DND-41 (cell line): Measurements from ENCODE around the gene HOTAIR.

Experiments
- ATAC-seq: fragments of 200-7000 bp; cut with Tn5 transposase; 3 replicates; pipeline ENCODE4 v1.9.1; 2021; ENCODE audit warnings: low read depth; ENCODE audit not compliant: insufficient read depth
- DNase-seq: peaks from one replicate; pipeline ENCODE4 v3.0.0-alpha.2; 2020
- H2AFZ ChIP-seq: 2 replicates; pipeline ENCODE4 v1.6.0; 2012; ENCODE audit warnings: low read depth, low read length
- H3K27ac ChIP-seq: 2 replicates; pipeline ENCODE4 v1.5.1; 2012; ENCODE audit warnings: low read length, inconsistent platforms
- H3K27me3 ChIP-seq: fragments of 200-600 bp; sonication (generic); 2 replicates; pipeline ENCODE4 v1.6.0; 2012; ENCODE audit warnings: low read length, mild to moderate bottlenecking, inconsistent platforms; ENCODE audit not compliant: insufficient read depth, poor library complexity
- H3K36me3 ChIP-seq: 2 replicates; pipeline ENCODE4 v1.5.1; 2012; ENCODE audit warnings: low read length, inconsistent platforms; ENCODE audit not compliant: insufficient read depth
- H3K4me1 ChIP-seq: 2 replicates; pipeline ENCODE4 v1.5.1; 2012; ENCODE audit warnings: mild to moderate bottlenecking, low read length; ENCODE audit not compliant: insufficient read depth
- H3K4me2 ChIP-seq: 2 replicates; pipeline ENCODE4 v1.6.0; 2012; ENCODE audit warnings: mild to moderate bottlenecking, moderate library complexity, low read length, inconsistent platforms; ENCODE audit not compliant: insufficient read depth
- H3K4me3 ChIP-seq, 2 experiments: fragments of 200-600 bp in 1 of 2; shearing (Covaris generic) in 1 of 2; 2 replicates each; pipeline ENCODE4 v1.5.1; 2012 to 2016; ENCODE audit warnings: inconsistent platforms in 2 of 2, low read length in 2 of 2, mild to moderate bottlenecking in 2 of 2, low read depth in 1 of 2, moderate library complexity in 1 of 2
- H3K79me2 ChIP-seq: 2 replicates; pipeline ENCODE4 v1.6.0; 2012; ENCODE audit warnings: low read length, inconsistent platforms; ENCODE audit not compliant: insufficient read depth
- H3K9ac ChIP-seq: 2 replicates; pipeline ENCODE4 v1.6.0; 2012; ENCODE audit warnings: low read depth, mild to moderate bottlenecking, inconsistent platforms, low read length, moderate library complexity
- H3K9me3 ChIP-seq: 2 replicates; pipeline ENCODE4 v1.5.1; 2012; ENCODE audit warnings: low read length, moderate library complexity, mild to moderate bottlenecking, inconsistent platforms; ENCODE audit not compliant: insufficient read depth, severe bottlenecking
- H4K20me1 ChIP-seq: 2 replicates; pipeline ENCODE4 v1.6.0; 2012; ENCODE audit warnings: low read length; ENCODE audit not compliant: insufficient read depth
- EZH2 ChIP-seq: IDR thresholded peaks from 3 replicates; pipeline ENCODE4 v1.6.1; 2012; ENCODE audit warnings: borderline replicate concordance, low read depth, mild to moderate bottlenecking, moderate library complexity, low read length, inconsistent platforms; ENCODE audit not compliant: severe bottlenecking
- TF ChIP-seq, protein P1 (sequence below): IDR thresholded peaks from 2 replicates; pipeline ENCODE4 v1.5.1; 2012; ENCODE audit warnings: borderline replicate concordance, low read length, moderate library complexity, mild to moderate bottlenecking; ENCODE audit not compliant: poor library complexity, severe bottlenecking; ENCODE audit errors: extremely low read depth

HOTAIR gene

DNA sequence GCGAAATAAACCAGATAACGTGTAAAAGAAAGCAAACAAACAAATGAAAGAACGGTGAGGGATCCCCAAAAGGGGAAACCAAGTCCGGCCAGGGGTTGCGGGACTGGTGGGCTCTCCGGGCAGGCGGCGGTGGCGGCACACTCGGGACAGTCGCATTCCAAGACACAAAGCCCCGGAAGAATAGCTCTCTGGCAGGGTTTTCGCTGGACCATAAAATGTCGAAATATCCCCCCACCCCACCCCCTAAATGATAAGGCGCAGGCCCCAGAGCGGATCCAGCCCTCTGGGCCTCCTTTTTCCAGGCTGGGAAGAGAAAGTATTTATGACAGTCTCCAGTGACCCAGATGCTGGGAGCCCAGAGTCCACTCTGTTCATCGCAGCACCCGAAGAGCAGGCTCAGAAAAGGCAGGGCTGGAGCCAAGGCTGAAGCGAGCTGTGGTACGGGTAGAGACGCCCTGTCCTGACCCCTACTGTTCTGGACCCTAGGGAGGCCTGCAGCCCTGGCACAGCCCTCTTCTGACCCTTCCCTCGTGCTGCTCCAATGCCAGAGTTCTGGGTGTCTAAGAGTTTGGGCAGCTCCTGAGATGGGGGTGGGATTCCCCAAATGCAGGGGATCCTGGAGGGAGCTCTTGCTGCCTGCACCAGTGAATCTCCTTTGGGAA is 31.9 kb upstream of the HOTAIR start:
- H3K4me1 ChIP-seq = peaks cover 8% of the 10 kb centered on the region
- H2AFZ ChIP-seq = no peak overlapping the region
- no peak overlapping the region for H3K27ac ChIP-seq
- DNase-seq (no peak), ATAC-seq (no peak)
- peaks cover 85% of the 10 kb centered on the region for H3K27me3 ChIP-seq
- H4K20me1 ChIP-seq = no peaks in the 10 kb centered on the region
- no peak for TF ChIP-seq EZH2
- TF ChIP-seq, protein P1, sequence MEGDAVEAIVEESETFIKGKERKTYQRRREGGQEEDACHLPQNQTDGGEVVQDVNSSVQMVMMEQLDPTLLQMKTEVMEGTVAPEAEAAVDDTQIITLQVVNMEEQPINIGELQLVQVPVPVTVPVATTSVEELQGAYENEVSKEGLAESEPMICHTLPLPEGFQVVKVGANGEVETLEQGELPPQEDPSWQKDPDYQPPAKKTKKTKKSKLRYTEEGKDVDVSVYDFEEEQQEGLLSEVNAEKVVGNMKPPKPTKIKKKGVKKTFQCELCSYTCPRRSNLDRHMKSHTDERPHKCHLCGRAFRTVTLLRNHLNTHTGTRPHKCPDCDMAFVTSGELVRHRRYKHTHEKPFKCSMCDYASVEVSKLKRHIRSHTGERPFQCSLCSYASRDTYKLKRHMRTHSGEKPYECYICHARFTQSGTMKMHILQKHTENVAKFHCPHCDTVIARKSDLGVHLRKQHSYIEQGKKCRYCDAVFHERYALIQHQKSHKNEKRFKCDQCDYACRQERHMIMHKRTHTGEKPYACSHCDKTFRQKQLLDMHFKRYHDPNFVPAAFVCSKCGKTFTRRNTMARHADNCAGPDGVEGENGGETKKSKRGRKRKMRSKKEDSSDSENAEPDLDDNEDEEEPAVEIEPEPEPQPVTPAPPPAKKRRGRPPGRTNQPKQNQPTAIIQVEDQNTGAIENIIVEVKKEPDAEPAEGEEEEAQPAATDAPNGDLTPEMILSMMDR = no peak
- no peak overlapping the region for H3K4me2 ChIP-seq
- no peaks in the 10 kb centered on the region for H3K36me3 ChIP-seq
- no peak overlapping the region for H3K4me3 ChIP-seq
- H3K79me2 ChIP-seq = no peaks in the 10 kb centered on the region
- no peaks in the 10 kb centered on the region for H3K9me3 ChIP-seq
- no peak overlapping the region for H3K9ac ChIP-seq

DNA sequence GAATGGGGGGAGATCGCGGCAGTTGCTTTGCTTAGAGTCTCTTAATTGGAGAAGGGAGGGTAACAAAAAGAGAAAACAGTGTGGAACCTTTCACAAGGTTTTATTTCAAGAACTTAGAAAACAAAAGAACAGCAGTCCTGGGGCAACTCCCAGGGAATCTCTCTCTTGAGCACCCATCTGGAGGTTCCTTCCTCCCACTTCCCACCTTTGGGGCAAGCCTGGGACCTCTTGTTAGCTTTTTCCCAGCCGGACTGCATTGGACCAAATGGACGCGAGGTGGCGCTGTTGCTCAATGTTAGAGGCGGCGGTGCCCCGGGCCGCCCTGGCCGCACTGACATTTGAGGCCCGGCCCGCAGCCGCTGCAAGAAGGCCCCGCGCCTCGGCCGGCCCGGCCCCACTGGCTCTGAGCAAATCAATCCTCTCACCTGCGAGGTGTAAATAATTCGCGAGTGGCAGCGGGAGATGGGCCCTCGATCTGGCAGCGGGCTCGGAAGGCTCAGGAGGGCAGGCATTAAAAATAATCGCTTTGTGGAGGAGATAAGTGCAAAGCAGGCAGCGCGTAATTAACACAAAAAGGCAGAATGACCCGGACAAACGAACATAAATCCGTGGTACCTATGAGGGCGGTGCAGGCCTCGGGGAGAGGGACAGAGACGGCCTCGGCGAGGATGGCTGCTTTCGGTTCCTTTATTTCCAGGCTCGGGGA is 31.3 kb upstream of the HOTAIR start:
- Histone ChIP-seq H4K20me1 (no peaks in the 10 kb centered on the region), H3K36me3 (no peaks in the 10 kb centered on the region), H3K9me3 (no peaks in the 10 kb centered on the region), H3K79me2 (no peaks in the 10 kb centered on the region), H3K4me3 (no peak overlapping the region), H3K27me3 (peaks cover 85% of the 10 kb centered on the region), H3K4me2 (peak overlapping the region; percentile 39), H3K27ac (no peak overlapping the region), H3K9ac (peak overlapping the region; percentile 25), H2AFZ (peak overlapping the region; percentile 55; the same call in 1 of the 2 replicates), H3K4me1 (peaks cover 8% of the 10 kb centered on the region)
- DNase-seq (peak; percentile 78), ATAC-seq (peak; percentile 96)
- TF ChIP-seq, protein P1 = peak; percentile 95
- TF ChIP-seq EZH2 = no peak

DNA sequence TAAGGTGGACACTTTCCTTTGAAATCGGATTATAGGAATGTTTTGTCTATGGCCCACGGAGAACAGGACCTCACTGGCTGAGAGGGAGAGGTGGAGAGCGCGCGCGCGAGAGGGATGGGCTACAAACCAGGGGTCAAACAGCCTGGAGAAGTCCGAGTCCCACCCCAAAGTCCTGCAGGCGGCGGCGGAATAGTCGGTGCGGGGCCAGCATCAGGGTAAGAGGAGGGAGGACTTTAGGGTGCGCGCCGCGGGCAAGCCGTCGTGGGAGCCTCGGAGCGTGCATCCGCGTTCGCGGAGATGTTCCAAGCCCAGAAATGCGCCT is 30.7 kb upstream of the HOTAIR start:
- Histone ChIP-seq H3K4me1 (peaks cover 8% of the 10 kb centered on the region), H3K36me3 (no peaks in the 10 kb centered on the region), H2AFZ (no peak overlapping the region), H4K20me1 (no peaks in the 10 kb centered on the region), H3K9me3 (no peaks in the 10 kb centered on the region), H3K79me2 (no peaks in the 10 kb centered on the region), H3K4me2 (0 out of 2 replicates have a peak overlapping the region, but pooled peaks have one; percentile 39), H3K9ac (no peak overlapping the region), H3K27me3 (peaks cover 80% of the 10 kb centered on the region), H3K27ac (no peak overlapping the region), H3K4me3 (no peak overlapping the region)
- TF ChIP-seq EZH2 = no peak
- TF ChIP-seq, protein P1 = no peak
- ATAC-seq (no peak), DNase-seq (no peak)
